22Rv1 (cell line): ENCODE measurements around the gene SH3RF2.
"Not testable (repeated sequence)": the region's sequence is repeated elsewhere in the genome, so short reads cannot be mapped to it uniquely, and the experiment has no call there.

Experiments used
- H3K27ac ChIP-seq: fragments of 450-650 bp; 2 replicates; pipeline ENCODE4 v1.5.1; 2017
- ZFX ChIP-seq: fragments of 450-650 bp; IDR thresholded peaks from 2 replicates; pipeline ENCODE4 v1.6.1; 2017; ENCODE audit warnings: antibody characterized with exemption, borderline replicate concordance
- TF ChIP-seq, protein P1 (sequence below): fragments of 450-650 bp; IDR thresholded peaks from 2 replicates; pipeline ENCODE4 v1.5.1; 2017; ENCODE audit warnings: mild to moderate bottlenecking

The SH3RF2 gene

GRCh38 chr5:146091881-146092280, 155.5 kb downstream of the SH3RF2 start:
- H3K27ac ChIP-seq: no peak overlapping the region
- no peak for TF ChIP-seq ZFX
- TF ChIP-seq, protein P1, sequence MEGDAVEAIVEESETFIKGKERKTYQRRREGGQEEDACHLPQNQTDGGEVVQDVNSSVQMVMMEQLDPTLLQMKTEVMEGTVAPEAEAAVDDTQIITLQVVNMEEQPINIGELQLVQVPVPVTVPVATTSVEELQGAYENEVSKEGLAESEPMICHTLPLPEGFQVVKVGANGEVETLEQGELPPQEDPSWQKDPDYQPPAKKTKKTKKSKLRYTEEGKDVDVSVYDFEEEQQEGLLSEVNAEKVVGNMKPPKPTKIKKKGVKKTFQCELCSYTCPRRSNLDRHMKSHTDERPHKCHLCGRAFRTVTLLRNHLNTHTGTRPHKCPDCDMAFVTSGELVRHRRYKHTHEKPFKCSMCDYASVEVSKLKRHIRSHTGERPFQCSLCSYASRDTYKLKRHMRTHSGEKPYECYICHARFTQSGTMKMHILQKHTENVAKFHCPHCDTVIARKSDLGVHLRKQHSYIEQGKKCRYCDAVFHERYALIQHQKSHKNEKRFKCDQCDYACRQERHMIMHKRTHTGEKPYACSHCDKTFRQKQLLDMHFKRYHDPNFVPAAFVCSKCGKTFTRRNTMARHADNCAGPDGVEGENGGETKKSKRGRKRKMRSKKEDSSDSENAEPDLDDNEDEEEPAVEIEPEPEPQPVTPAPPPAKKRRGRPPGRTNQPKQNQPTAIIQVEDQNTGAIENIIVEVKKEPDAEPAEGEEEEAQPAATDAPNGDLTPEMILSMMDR: no peak

- H3K27ac ChIP-seq: no peak overlapping the region
- TF ChIP-seq ZFX: no peak
- TF ChIP-seq, protein P1: no peak
Measured at GRCh38 chr5:146098047-146098446, 161.7 kb downstream of the SH3RF2 start.

DNA sequence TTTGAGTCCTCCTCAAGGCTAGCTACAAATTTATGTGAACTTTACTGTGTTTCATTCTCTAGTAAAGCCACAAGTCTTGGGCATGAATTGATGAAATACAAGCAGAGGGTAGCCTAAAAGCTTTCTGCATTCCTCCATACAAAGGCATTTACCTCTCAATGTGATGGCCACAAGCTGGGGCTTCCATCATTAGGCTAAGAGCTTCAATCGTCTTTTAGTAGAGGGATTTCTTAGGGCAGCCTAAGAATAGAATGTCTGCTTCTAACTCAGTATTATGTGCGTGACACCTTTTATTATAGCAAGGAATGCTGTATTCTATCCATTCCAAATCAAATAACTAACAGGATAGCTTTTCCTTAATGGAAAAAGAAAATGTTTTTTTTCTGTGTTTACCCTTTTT, 165.3 kb downstream of the SH3RF2 start:
- no peak overlapping the region for H3K27ac ChIP-seq
- TF ChIP-seq, protein P1: no peak
- TF ChIP-seq ZFX: no peak

GRCh38 chr5:146103594-146103993, 167.2 kb downstream of the SH3RF2 start:
- TF ChIP-seq ZFX: no peak
- TF ChIP-seq, protein P1: no peak

GRCh38 chr5:146105477-146105876, 169.1 kb downstream of the SH3RF2 start, which contains the start of gene PLAC8L1:
TSS of gene PLAC8L1 (minus strand) at chr5:146105577. CDS start at chr5:146104311, 1,266 bp downstream.
- TF ChIP-seq, protein P1: no peak
- TF ChIP-seq ZFX: no peak
- H3K27ac ChIP-seq: no peak within 1 kb of the TSS

More at GRCh38 chr5:146103594-146103993, 167.2 kb downstream of the SH3RF2 start:
- H3K27ac ChIP-seq: no peak overlapping the region

DNA sequence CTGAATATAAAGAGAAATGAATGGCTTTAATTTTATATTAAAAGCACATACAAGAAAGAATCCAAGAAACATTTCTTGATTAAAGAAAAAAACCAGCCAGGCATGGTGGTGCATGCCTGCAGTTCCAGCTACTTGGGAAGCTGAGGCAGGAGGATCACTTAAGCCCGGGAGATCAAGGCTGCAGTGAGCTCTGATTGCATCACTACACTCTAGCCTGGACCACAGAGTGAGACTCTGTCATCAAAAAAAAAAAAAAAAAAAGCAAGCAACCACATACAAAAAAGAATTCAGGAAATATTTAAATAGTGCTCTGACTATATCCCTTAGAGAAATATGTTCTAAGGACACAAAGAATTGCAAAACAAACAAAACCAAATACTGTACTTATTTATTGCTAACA, 171.5 kb downstream of the SH3RF2 start:
- TF ChIP-seq, protein P1: no peak
- TF ChIP-seq ZFX: no peak
- no peak overlapping the region for H3K27ac ChIP-seq

DNA sequence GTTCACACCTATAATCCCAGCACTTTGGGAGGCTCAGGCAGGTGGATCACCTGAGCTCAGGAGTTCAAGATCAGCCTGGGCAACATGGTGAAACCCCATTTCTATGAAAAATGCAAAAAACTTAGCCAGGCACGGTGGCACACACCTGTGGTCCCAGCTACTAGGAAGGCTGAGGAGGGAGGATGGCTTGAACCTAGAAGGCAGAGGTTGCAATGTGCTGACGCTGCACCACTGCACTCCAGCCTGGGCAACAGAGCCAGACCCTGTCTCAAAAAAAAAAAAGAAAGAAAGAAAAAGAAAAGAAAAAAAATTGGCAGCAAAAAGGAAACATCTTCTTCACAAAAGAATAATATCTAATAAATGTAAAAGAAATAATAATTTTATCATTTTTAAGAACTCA, 172.5 kb downstream of the SH3RF2 start:
- H3K27ac ChIP-seq: not testable (repeated sequence)

GRCh38 chr5:146109379-146109778, 173.0 kb downstream of the SH3RF2 start:
- H3K27ac ChIP-seq: no peak overlapping the region
- TF ChIP-seq ZFX: no peak
- TF ChIP-seq, protein P1: no peak
